Measurements from ENCODE around the gene TESMIN. TPM values are rescaled to one million over a fixed set of nuclear protein-coding genes. Genes with fewer than 3 reads are reported as not detected.

Gene TESMIN
- total RNA-seq: under 0.01 TPM in 1 of 2 replicates, not detected in the other

GRCh38 chr11:68751331-68751856 lies at the start of gene TESMIN:
TSS of gene TESMIN (minus strand) at chr11:68751520. CDS start at chr11:68750660, 860 bp downstream.

GRCh38 chr11:68684385-68685356 lies 66.6 kb downstream of the TESMIN start, which contains the start of gene GAL:
TSS of gene GAL (plus strand) at chr11:68684544. CDS start at chr11:68684924, 380 bp downstream.

Other genes starting within 250 kb of the TESMIN start
- gene GAL, start 67.0 kb downstream of the TESMIN start, total RNA-seq: 0.43 TPM in 1 of 2 replicates, not detected in the other
- gene CPT1A, start 90.4 kb upstream of the TESMIN start, total RNA-seq: 27.4 and 28.0 TPM in 2 replicates
- gene MRPL21, start 152.3 kb upstream of the TESMIN start, total RNA-seq: 54.8 and 61.8 TPM in 2 replicates
- 5.4 and 7.7 TPM in 2 replicates for gene IGHMBP2, start 152.4 kb upstream of the TESMIN start, total RNA-seq
- not detected in 2 replicates for gene MRGPRD, start 229.5 kb upstream of the TESMIN start, total RNA-seq

All from smooth muscle cell of bladder (primary cell).